GM18526 (cell line): ENCODE data around the gene NACA.

Experiments
- POLR2A ChIP-seq: IDR thresholded peaks from 3 replicates; pipeline ENCODE4 v1.6.1; 2011; ENCODE audit not compliant: insufficient read length; ENCODE audit errors: extremely low read depth

The NACA gene

GRCh38 chr12:56676851-56677580, 48.1 kb downstream of the NACA start:
- TF ChIP-seq POLR2A: no peak

GRCh38 chr12:56671608-56672007, 53.5 kb downstream of the NACA start:
- TF ChIP-seq POLR2A: no peak

GRCh38 chr12:56670836-56671235, 54.3 kb downstream of the NACA start:
- no peak for TF ChIP-seq POLR2A

- TF ChIP-seq POLR2A: no peak
These were observed 57.0 kb downstream of the NACA start for GRCh38 chr12:56668197-56668457.
